HG03378 (cell line): ENCODE data around the gene DECR2.
"Not testable (repeated sequence)": the region's sequence is repeated elsewhere in the genome, so short reads cannot be mapped to it uniquely, and the experiment has no call there.

Source experiments
- ATAC-seq: cut with Tn5 transposase; IDR thresholded peaks from one replicate; pipeline ENCODE4 v1.9.1; 2021; ENCODE audit warnings: mild to moderate bottlenecking, moderate library complexity; ENCODE audit not compliant: unreplicated experiment

Gene DECR2

GRCh38 chr16:398561-399339 lies 2.9 kb upstream of the DECR2 start:
- no peak for ATAC-seq

- no peak for ATAC-seq
Measured at GRCh38 chr16:399340-400019, 2.2 kb upstream of the DECR2 start.

- no peak for ATAC-seq
Measured at GRCh38 chr16:400061-400591, 1.6 kb upstream of the DECR2 start.

GRCh38 chr16:404971-405486 lies 3.3 kb downstream of the DECR2 start:
- ATAC-seq = no peak

- no peak for ATAC-seq
Measured at GRCh38 chr16:405548-406506, 4.1 kb downstream of the DECR2 start.

- ATAC-seq = no peak
Measured at GRCh38 chr16:407253-407652, 5.6 kb downstream of the DECR2 start.

- ATAC-seq = no peak
Measured at GRCh38 chr16:410516-411178, 9.0 kb downstream of the DECR2 start.

- ATAC-seq = no peak
Measured at GRCh38 chr16:411576-412265, 10.0 kb downstream of the DECR2 start.

GRCh38 chr16:414395-415169 lies 12.9 kb downstream of the DECR2 start:
- no peak for ATAC-seq

- not testable (repeated sequence) for ATAC-seq
Measured at GRCh38 chr16:415170-415498, 13.4 kb downstream of the DECR2 start.

GRCh38 chr16:422179-422578 lies 20.5 kb downstream of the DECR2 start:
- not testable (repeated sequence) for ATAC-seq

GRCh38 chr16:424033-424622 lies 22.4 kb downstream of the DECR2 start:
- no peak for ATAC-seq

- ATAC-seq = no peak
Measured at GRCh38 chr16:424623-425081, 23.0 kb downstream of the DECR2 start.

GRCh38 chr16:425082-425718 lies 23.5 kb downstream of the DECR2 start, which contains the start of gene RAB11FIP3:
Gene RAB11FIP3 (plus strand): TSS chr16:425649. CDS start chr16:426007, 358 bp downstream.
- peak; percentile 63 for ATAC-seq

GRCh38 chr16:425740-426114 lies 24.0 kb downstream of the DECR2 start:
- ATAC-seq = peak; percentile 12

- ATAC-seq = no peak
Measured at GRCh38 chr16:426115-426905, 24.6 kb downstream of the DECR2 start.

- ATAC-seq = no peak
Measured at GRCh38 chr16:426906-427249, 25.2 kb downstream of the DECR2 start.
